GM21423 (cell line): ENCODE results near the gene EIF2B1.

Experiments used
- ATAC-seq: cut with Tn5 transposase; IDR thresholded peaks from one replicate; pipeline ENCODE4 v1.9.1; 2021; ENCODE audit warnings: mild to moderate bottlenecking, moderate library complexity; ENCODE audit not compliant: unreplicated experiment

Gene EIF2B1

DNA sequence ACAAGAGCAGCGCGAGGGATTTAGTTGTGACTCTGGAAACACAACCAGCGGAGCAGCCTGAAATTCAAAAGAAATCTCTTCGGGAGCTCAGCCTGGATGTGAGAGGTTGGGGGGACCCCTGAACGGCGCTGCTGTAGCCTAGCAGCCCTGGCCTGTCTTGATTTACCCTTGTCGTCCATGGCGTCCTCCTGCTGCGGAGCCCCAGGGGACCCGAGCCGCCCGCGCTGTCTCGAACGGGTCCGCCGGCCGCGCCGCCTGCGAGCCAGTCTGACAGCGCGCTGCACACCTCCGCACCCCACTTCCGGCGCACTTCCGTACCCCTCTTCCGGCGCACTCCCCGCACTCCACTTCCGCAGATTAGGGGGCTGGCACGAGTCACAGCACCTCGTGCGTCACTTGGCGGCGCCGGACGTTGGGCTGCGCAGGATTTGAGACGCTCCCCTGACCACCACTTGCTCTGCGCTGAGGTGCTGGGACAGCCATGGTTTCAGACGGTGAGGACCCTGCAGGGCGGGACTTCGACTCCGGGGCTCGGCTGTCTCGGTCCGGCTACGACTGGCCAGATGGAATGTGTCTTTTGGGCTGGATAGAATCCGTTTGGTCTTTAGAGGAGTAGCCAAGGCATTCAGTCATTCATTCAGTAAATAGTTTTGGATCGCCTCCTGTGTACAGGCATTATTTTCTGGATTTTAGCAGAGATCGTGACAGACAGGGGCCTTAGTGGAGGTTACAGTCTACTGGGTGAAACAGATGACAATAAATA lies at the start of gene EIF2B1, which contains the start of gene GTF2H3:
EIF2B1 (minus strand) TSS at position 308 of the 763 bp plus-strand sequence; CDS start at position 179, 129 bp downstream.
GTF2H3 (plus strand) TSS at position 451 of the 763 bp plus-strand sequence; CDS start at position 482, 31 bp downstream.
- peak; percentile 96 for ATAC-seq

DNA sequence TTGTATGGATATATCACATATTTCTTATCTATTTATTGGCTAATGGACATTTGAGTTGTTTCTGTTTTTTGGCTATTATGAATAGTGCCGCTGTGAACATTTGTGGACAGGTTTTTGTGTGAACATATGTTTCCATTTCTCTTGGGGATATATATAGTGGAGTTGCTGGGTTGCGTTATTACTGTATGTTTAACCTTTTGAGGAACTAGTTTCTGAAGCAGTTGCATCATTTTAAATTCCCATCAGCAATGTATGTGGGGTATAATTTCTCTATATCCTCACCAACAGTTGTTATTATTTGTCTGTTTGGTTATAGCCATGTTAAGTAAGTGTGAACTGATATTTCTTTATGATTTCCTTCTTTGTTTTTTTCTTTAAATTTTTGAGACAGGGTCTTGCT lies 48.1 kb upstream of the EIF2B1 start:
- no peak for ATAC-seq

DNA sequence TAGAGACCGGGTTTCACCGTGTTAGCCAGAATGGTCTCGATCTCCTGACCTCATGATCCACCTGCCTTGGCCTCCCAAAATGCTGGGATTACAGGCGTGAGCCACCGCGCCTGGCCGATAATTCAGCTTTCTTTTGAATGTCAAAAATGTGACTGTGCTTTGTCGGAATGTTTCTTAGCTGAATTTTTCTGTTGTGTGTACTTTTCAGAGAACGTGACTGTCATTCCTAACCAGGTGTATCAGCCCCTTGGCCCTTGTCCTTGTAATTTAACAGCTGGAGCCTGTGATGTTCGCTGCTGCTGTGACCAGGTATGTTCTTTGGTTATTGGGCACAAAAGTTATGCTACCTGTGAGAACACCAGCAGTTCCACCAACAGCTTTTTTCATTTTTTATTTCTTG lies 45.5 kb upstream of the EIF2B1 start:
- ATAC-seq: no peak

DNA sequence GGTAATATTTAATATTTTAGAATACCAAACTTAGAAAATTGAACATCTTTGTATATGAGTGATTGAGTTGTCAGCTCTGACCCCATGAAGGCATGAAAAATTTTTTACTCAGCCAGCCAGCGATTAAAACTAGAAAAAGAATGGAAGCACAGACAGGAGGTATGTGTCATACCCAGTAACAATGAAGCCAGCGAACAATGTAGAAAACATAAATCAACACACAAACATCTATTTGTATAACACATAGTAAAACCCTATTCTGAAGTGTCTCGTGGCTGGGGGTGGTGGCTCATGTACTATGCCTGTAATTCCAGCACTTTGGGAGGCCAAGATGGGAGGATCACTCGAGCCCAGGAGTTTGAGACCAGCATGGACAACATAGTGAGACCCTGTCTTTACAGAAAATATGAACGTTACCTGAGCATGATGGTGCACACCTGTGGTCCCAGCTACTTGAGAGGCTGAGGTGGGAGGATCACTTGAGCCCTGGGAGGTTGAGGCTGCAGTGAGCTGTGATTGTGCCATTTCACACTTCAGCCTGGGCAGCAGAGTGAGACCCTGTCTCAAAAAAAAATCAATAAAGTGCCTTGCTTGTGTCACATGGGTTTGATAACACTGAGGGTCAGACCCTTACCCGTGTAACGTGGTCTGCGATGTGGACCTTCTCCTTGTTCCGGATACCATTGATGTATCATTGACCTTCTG lies 43.3 kb upstream of the EIF2B1 start:
- ATAC-seq: no peak

DNA sequence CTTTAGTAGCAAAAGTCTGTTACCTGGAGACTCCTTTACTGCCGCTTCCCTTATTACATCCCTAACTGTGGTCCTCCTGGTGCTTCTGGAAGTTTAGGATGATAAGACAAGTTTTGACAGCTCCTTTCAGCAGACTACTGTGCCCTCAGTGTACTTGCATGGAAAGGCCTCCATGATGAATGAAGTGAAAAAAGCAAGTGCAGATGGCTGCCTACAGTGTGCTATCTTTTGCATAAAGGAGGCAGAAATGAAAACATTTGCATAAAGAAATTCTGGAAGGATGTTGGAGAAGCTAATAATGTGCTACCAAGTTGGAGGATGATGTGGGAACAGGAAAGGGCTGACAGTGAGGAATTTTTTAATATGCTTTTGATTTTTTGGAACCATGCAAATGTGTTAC lies 42.0 kb upstream of the EIF2B1 start:
- no peak for ATAC-seq

DNA sequence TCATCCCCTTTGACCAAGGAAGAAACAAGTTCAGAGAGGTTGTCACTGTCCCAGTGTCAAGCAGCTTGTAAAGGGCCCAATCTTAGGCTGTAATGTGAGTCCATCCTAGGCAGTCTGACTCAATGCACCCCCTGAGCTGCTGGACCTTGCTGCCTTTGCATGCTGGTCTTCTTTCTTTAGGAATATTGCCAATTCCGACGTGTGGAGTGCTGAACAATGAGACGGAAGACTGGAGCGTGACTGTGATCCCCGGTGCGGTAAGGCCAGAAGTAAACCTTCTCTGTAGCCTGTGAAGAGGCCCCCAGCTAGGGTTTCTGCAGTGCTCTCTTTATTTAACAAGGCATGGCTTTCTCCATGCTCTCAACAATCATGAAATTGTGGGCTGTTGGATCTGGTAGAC lies 38.4 kb upstream of the EIF2B1 start:
- ATAC-seq: no peak

DNA sequence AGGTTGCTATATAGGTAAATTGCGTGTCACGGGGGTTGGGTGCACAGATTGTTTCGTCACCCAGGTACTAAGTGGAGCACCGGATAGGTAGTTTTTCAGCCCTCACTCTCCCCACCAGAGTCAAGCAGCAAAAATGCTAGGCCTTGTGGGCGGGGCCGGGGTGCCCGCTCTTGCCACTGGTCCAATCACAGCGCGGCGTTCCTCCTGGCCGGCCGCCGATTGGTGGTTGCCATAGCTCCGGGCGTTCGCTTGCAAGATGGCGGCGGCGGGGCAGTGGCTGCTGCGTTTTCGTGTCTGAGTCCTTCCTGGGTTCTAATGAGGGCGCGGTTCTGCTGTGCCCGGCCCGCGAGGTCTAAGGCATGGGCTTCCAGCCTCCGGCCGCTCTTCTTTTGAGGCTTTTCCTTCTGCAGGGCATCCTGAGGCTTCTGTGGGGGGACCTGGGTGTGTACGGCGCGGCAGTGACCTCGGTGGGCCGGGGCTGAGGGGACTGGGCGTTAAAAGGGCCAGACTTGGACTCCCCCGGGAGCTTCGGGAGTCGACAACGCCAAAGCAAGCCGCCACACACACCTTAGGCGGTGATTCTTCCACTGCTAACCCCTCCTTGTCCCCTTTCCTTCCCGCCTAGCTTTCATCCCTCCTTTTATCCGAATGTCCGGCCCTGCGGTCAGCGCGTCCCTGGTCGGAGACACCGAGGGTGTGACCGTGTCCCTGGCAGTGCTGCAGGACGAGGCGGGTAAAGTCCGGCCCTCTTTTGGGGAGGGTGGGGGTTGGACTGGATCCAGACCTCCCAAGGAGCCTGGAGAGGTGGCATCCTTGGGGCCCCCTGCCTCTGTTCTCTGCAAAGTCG lies 37.6 kb upstream of the EIF2B1 start, which contains the start of gene TCTN2:
TCTN2 (plus strand) TSS at position 232 of the 847 bp plus-strand sequence; CDS start at position 360, 128 bp downstream.
- ATAC-seq: peak; percentile 98

DNA sequence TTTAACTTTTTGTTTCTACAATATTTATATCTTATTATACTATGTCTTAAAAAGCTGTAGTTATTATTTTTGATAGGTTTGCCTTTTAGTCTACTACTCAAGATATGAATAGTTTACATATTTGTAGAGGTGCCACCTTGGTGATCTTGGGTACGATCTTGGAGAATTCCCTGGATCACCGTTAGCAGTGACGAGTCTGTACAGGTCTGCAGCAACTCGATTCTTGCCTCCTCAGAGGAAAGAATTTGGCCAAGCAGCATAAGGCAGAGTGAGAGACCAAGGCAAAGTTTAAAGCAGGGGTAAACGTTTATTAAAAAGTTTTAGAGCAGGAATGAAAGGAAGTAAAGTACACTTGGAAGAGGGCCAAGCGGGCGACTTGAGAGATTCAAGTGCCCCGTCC lies 34.3 kb upstream of the EIF2B1 start:
- no peak for ATAC-seq

DNA sequence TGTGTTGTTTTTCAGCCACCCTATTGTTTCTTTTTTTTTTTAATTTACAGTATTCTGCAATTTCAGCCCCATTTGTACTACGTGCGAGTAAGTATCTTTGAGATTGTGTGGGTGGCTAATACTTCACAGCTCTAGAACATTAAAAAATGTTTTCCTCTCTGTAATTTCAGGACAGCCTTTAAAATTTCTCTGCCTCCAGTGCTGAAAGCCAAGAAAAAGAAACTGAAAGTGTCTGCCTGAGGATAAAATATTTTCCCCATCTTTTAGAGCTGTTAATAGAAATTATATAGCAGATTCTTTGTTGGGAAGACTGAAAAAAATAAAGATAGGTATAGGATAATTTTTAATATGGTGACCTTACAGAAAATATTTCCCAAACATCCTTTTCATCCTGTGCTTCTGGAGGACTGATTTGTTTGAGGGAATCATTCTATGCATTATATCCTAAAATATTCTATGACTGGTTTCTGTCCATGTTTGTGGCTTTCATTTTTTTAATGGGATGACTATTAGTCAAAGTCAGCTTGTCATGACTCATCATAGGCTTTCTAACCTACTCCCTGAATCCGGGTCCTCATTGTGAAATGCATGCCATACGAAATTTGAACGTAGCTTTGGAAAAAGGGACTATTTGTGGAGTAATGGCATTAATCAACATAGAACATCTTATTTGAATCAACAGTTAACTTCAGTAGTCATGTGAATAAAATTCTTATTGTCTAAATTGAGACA lies 26.7 kb upstream of the EIF2B1 start:
- ATAC-seq: no peak

DNA sequence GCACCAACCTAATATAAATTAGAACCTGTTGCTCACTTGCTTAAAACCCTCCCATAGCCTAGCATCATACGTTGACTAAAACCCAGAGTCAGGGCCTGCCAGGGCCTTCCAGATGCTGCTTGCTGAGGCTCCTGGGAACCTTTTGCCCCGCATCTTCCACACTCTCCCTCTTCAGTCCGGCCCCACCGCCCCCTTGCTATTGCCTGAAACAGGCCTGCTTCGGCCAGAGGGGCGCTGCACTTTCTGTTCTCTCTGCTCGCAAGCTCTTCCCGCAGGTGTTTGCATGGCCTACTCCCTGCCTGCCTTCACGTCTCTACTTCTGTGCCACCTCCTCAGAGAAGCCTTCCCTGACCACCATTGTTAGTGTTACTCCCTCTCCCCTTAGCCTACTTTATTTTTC lies 23.7 kb upstream of the EIF2B1 start:
- ATAC-seq: no peak

DNA sequence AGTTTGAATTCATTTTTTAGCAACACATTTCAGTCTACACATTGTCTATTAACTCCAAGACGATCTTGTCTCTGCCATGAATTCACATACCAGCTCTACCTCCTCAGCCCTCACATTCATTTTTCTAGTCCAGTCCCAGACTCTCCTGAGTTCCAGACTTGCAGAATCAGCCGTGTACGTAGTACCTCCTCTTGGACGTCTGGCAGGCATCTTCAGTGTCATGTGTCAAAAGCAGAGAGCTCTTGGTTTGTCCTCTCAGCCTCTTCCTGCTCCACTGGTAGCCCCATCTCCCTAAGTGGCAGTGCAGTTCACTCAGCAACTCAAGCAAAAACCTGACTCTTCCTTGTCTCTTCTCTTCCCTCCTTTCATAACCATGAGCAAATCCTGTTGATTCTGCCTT lies 22.9 kb upstream of the EIF2B1 start:
- ATAC-seq: no peak

DNA sequence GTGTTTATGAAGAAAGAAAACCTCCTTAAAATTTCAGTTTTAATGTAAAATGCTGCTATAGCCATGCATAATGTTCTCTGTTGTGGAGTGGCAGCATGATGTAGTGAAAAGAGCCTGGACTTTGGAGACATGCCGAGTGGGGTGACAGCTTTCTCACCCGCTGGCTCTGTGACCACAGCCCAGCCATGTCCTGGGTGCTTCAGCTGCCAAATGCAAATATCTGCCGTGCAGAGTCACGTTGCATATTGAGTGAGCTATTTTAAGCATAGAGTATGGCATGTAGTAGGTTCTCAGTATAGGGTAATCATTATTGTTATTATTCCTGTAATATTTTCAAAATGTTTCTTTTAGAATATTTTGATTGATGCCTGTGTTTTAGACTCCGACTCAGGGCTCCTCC lies 21.9 kb upstream of the EIF2B1 start:
- ATAC-seq: peak; percentile 94

DNA sequence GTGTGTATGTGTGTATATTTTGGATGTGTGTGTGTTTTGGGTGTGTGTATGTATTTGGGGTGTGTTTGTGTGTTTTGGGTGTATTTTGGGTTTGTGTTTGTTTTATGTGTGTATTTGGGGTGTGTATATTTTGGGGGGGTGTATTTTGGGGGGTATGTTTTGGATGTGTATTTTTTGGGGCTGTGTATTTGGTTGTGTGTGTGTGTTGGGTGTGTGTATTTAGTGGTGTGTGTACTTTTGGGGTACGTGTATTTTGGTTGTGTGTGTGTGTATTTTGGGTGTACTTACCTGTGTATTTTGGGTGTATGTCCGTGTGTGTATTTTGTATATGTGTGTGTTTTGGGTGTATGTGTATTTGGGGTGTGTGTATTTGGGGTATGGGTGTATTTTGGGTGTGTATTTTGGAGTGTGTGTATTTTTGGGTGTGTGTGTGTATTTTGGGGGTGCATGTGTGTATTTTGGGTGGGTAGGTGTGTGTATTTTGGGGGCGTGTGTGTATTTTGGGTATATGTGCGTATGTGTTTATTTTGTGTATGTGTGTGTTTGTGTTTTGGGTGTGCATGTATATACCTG lies 20.7 kb upstream of the EIF2B1 start:
- no peak for ATAC-seq

DNA sequence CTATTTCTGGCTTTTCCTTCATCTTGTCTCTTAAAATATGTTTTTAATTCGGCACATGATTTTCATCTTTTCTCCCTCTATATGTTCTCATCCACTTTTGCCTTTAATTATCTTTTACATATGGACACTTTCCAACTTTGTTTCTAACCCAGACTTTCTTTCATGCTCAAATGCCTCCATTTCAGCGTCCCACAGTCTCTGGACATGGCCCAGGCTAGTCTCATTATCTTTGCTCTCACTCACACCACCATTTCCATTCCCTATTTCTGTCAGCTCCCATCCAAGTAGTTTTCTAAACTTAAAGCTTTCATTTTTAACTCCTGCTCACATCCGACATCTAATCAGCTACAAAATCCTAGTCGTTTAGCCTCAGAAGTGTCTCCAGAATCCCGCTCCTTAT lies 14.9 kb upstream of the EIF2B1 start:
- ATAC-seq: no peak

DNA sequence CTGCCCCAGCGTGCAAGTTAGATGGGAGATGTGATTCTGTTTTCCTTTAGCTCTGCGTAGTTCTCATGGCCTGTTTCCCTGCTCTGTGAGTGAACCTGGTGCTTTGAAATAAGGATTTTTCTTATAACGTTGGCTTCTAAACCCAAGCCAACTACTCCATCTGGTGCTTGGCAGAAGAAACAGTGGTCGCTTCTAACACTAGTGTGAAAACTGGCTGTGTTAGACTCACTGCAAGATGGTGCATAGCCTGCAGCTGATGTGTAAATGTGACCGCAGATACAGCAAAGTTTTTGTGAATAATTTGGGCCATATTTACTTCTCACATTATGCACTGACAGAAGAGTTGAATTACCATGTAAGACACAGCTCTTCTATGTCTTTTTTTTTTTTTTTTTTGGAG lies 12.4 kb upstream of the EIF2B1 start:
- ATAC-seq: no peak

DNA sequence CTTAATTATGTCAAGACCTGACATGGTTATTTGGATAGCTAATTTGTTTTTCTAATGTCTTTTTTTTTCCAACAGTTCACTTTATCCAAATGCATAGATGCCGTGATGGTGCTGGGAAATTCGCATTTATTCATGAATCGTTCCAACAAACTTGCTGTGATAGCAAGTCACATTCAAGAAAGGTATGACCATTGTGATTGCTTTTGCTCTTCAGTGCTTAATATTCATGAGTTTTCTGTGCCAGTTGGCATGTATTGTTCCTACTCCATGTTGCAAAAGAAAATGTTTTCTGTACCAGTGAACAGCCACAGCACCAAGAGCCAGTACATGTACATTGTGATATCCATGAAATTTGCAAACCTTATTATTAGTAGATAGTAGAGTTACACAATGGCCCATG lies 11.9 kb upstream of the EIF2B1 start:
- ATAC-seq: no peak

DNA sequence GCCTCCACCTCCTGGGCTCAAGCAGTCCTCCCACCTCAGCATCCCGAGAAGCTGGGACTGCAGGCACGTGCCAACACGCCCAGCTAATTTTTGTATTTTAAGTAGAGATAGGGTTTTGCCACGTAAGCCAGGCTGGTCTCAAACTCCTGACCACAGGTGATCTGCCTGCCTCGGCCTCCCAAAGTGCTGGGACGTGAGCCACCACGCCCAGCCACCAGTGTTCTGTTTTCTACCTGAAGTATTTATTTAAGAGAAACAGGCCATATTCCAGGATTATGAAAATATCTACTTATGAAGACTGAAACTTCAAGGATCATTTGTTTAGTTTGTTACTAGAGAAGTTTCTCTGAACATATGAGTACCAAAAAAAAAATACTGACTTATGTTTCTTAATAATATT lies 10.4 kb upstream of the EIF2B1 start:
- no peak for ATAC-seq

DNA sequence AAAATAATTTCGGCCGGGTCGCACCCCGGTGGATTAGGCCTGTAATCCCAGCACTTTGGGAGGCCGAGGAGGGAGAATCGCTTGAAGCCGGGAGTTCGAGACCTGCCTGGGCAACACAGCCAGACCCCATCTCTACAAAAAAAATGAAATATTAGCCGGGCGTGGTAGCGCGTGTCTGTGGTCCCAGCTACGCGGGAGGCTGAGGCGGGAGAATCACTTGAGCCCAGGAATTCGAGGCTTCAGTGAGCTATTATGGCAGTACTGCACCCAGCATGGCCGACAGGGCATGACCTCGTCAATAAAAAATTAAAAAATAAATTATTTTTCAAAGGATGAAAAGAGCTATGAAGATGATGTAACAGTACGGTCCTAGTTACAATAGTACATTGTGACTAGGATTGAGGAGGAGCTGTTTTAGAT lies 666 bp upstream of the EIF2B1 start:
- ATAC-seq: no peak

DNA sequence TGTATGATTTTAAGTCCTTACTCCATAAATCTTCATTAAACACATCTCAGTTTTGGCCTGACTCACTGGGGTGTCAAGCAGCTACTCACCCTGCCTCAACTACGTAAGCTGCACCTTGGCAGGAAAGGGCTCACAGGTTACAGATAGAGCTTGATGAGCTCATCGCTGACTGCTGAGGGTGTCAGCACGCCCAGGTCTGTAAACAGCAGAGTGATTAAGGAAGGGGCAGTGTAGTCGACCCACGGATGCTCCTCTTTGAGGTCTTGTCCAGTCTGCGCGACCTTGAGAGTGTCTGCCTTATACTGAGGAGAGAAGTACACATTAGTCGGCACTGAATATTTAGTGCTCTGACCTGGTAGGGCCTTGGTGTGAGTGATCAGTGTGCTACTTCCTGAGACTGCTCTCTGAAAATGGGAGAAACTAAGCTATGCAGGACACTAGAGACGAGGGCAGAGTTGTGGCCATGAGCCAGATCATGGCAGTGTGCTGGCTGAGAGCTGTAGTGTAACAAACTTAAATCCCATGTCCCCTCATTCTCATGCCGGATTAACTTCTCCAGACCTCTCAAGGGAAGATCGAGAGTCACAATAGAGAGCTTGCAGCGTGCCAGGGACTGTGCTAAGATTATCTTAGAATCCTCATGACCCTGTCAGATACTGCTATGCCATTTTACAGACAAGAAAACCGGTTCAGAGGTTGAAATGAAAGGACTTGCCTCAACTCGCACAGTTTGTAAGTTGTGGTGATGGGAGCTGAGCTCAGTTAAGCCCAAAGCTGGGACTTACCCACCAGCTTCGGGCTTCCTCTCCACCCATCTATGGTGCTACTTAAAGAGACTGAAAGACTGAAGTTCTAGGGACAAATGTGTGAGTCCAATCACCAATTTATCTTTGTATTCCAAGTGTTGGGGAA lies 11.6 kb downstream of the EIF2B1 start:
- ATAC-seq: no peak
